Testis (tissue), 2 donors: Measurements from ENCODE around the gene P3H2.
"Not testable (repeated sequence)": the region's sequence is repeated elsewhere in the genome, so short reads cannot be mapped to it uniquely, and the experiment has no call there.

Source experiments
- POLR2A ChIP-seq: fragments of 450-650 bp; IDR thresholded peaks from one replicate; pipeline ENCODE4 v1.6.1; 2017; ENCODE audit warnings: antibody characterized with exemption, mild to moderate bottlenecking, moderate library complexity
- TF ChIP-seq, protein P1 (sequence below), 3 experiments: fragments of 450-650 bp in 2 of 3; fragments of 200-600 bp in 1 of 3; sonication (generic) in 1 of 3; IDR thresholded peaks; one replicate each; pipeline ENCODE4 v1.5.1; 2016 to 2019; ENCODE audit warnings: antibody characterized with exemption in 3 of 3, mild to moderate bottlenecking in 2 of 3, moderate library complexity in 1 of 3

DNA sequence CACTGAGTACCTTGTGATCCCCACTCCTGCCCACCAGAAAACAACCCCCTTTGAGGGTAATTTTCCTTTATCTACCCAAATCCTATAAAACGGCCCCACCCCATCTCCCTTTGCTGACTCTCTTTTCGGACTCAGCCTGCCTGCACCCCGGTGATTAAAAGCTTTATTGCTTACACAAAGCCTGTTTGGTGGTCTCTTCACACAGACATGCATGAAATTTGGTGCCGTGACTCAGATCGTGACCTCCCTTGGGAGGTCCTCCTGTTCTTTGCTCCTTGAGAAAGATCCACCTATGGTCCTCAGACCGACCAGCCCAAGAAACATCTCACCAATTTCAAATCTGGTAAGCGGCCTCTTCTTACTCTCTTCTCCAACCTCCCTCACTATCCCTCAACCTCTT, 24.1 kb upstream of the P3H2 start:
- not testable (repeated sequence) for TF ChIP-seq POLR2A
- TF ChIP-seq, protein P1, sequence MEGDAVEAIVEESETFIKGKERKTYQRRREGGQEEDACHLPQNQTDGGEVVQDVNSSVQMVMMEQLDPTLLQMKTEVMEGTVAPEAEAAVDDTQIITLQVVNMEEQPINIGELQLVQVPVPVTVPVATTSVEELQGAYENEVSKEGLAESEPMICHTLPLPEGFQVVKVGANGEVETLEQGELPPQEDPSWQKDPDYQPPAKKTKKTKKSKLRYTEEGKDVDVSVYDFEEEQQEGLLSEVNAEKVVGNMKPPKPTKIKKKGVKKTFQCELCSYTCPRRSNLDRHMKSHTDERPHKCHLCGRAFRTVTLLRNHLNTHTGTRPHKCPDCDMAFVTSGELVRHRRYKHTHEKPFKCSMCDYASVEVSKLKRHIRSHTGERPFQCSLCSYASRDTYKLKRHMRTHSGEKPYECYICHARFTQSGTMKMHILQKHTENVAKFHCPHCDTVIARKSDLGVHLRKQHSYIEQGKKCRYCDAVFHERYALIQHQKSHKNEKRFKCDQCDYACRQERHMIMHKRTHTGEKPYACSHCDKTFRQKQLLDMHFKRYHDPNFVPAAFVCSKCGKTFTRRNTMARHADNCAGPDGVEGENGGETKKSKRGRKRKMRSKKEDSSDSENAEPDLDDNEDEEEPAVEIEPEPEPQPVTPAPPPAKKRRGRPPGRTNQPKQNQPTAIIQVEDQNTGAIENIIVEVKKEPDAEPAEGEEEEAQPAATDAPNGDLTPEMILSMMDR (IDR thresholded peaks at IDR 0.05): not testable (repeated sequence)
